HepG2 (cell line): Measurements from ENCODE around the gene C1orf216. TPM values are rescaled to one million over a fixed set of nuclear protein-coding genes. Genes with fewer than 3 reads are reported as not detected.

ENCODE experiments used
- ATAC-seq: fragments of 200-7000 bp; cut with Tn5 transposase; 3 replicates; pipeline ENCODE4 v1.9.1; 2020; ENCODE audit warnings: mild to moderate bottlenecking, moderate library complexity
- BruUV-seq: library from RNA; stranded (reverse); fragments of 400-500 nt; replicated peaks from 2 replicates; lab custom pipeline; 2021; lab: Mats Ljungman, UMichigan
- CTCF ChIA-PET: fragments of 300-600 bp; formaldehyde crosslinking; extraction: SDS; loops from one replicate; lab custom pipeline; 2021; ENCODE audit warnings: low total read pairs, inconsistent platforms, low intra/inter-chr PET ratio; lab: Yijun Ruan, JAX
- POLR2A ChIA-PET: fragments of 350-600 bp; sonication (Branson Sonifier 250); formaldehyde crosslinking; loops from one replicate; lab custom pipeline; 2020; ENCODE audit warnings: antibody characterized with exemption, inconsistent platforms; lab: Yijun Ruan, JAX
- DNase-seq: peaks from one replicate; pipeline ENCODE4 v3.0.0-alpha.2; 2015; ENCODE audit warnings: low spot score
- FAIRE-seq: peaks from 3 replicates; lab custom pipeline; 2011; peaks lifted over from hg19 to GRCh38; lab: Jason Lieb, UNC
- H2AFZ ChIP-seq: one replicate; pipeline ENCODE4 v1.6.1; 2011; ENCODE audit warnings: low read length, inconsistent platforms
- H3K27ac ChIP-seq: fragments of 300-600 bp; 3 replicates; pipeline ENCODE4 v1.8.0; 2011; ENCODE audit warnings: mixed run types, mild to moderate bottlenecking, mixed read lengths, low read length, inconsistent platforms; ENCODE audit not compliant: insufficient read depth; ENCODE audit errors: extremely low read length
- H3K27me3 ChIP-seq, 2 experiments: fragments of 200-600 bp in 1 of 2; 2 replicates in 1 of 2; 3 replicates in 1 of 2; pipeline versions ENCODE4 v1.6.0 to v1.8.0; 2011; ENCODE audit warnings: low read length in 2 of 2, mild to moderate bottlenecking in 2 of 2, moderate library complexity in 2 of 2, inconsistent platforms in 1 of 2; ENCODE audit not compliant: insufficient read depth in 2 of 2, control insufficient read depth in 1 of 2
- H3K36me3 ChIP-seq, 2 experiments: fragments of 200-600 bp in 1 of 2; replicated peaks in 1 of 2; 2 replicates in 1 of 2; 3 replicates in 1 of 2; pipeline versions ENCODE4 v1.5.1 to v1.8.0; 2011; ENCODE audit warnings: low read length in 2 of 2, inconsistent platforms in 1 of 2; ENCODE audit not compliant: insufficient read depth in 2 of 2, control insufficient read depth in 1 of 2
- H3K4me1 ChIP-seq: 2 replicates; pipeline ENCODE4 v1.5.1; 2012; ENCODE audit warnings: low read length, inconsistent platforms; ENCODE audit not compliant: insufficient read depth
- H3K4me2 ChIP-seq: 2 replicates; pipeline ENCODE4 v1.6.0; 2011; ENCODE audit warnings: low read depth, low read length, inconsistent platforms
- H3K4me3 ChIP-seq, 3 experiments: fragments of 200-600 bp in 1 of 3; sonication (generic), shearing (Covaris generic) in 1 of 3; replicated peaks in 1 of 3; 2 replicates each; pipeline ENCODE4 v1.5.1; 2011 to 2016; ENCODE audit warnings: low read length in 3 of 3, inconsistent platforms in 2 of 3, low read depth in 2 of 3, mild to moderate bottlenecking in 2 of 3, control low read depth in 1 of 3, mixed read lengths in 1 of 3; ENCODE audit not compliant: insufficient read depth in 1 of 3
- H3K79me2 ChIP-seq: one replicate; pipeline ENCODE4 v1.6.1; 2011; ENCODE audit warnings: low read length, inconsistent platforms; ENCODE audit not compliant: insufficient read depth
- H3K9ac ChIP-seq: 2 replicates; pipeline ENCODE4 v1.6.0; 2011; ENCODE audit warnings: mild to moderate bottlenecking, low read depth, low read length, inconsistent platforms; ENCODE audit not compliant: insufficient read depth
- H3K9me3 ChIP-seq: 2 replicates; pipeline ENCODE4 v1.5.1; 2012; ENCODE audit warnings: mild to moderate bottlenecking, low read length
- H4K20me1 ChIP-seq: 2 replicates; pipeline ENCODE4 v1.6.0; 2011; ENCODE audit warnings: inconsistent platforms, mild to moderate bottlenecking, low read length, moderate library complexity; ENCODE audit not compliant: insufficient read depth
- CBX2 ChIP-seq, 2 experiments: fragments of 200-600 bp in 1 of 2; sonication (generic); formaldehyde crosslinking in 1 of 2; IDR thresholded peaks; 2 replicates each; pipeline versions ENCODE4 v1.7.0 to v1.8.1; 2018 to 2022; ENCODE audit warnings: low read depth in 2 of 2, low read length in 1 of 2, mild to moderate bottlenecking in 1 of 2, missing genetic modification reagents in 1 of 2
- FOXA1 ChIP-seq, 2 experiments: fragments of 450-650 bp in 1 of 2; sonication (generic) in 1 of 2; formaldehyde crosslinking in 1 of 2; IDR thresholded peaks; 2 replicates each; pipeline versions ENCODE4 v1.4.0 to v1.6.1; 2016 to 2020; ENCODE audit warnings: missing genetic modification reagents in 1 of 2
- HMGA1 ChIP-seq: sonication (generic); formaldehyde crosslinking; conservative IDR thresholded peaks from 2 replicates; pipeline ENCODE4 v1.4.0; 2020; ENCODE audit warnings: missing genetic modification reagents
- MAF1 ChIP-seq: sonication (generic); formaldehyde crosslinking; IDR thresholded peaks from 2 replicates; pipeline ENCODE4 v1.5.0; 2020; ENCODE audit warnings: missing genetic modification reagents, borderline replicate concordance
- NCOR1 ChIP-seq: fragments of 200-600 bp; sonication (generic); IDR thresholded peaks from 2 replicates; pipeline ENCODE4 v1.7.0; 2017; ENCODE audit warnings: antibody characterized with exemption, low read length, borderline replicate concordance
- YEATS2 ChIP-seq: sonication (generic); formaldehyde crosslinking; IDR thresholded peaks from 2 replicates; pipeline ENCODE4 v1.4.0; 2020; ENCODE audit warnings: missing genetic modification reagents, borderline replicate concordance
- ZFP41 ChIP-seq: sonication (generic); formaldehyde crosslinking; IDR thresholded peaks from 2 replicates; pipeline ENCODE4 v1.4.0; 2020; ENCODE audit warnings: mild to moderate bottlenecking, missing genetic modification reagents, borderline replicate concordance
- ZMYM4 ChIP-seq: sonication (generic); formaldehyde crosslinking; IDR thresholded peaks from 2 replicates; pipeline ENCODE4 v1.8.1; 2023; ENCODE audit warnings: mild to moderate bottlenecking, missing genetic modification reagents
- ZNF24 ChIP-seq: fragments of 450-650 bp; IDR thresholded peaks from 2 replicates; pipeline ENCODE4 v1.6.1; 2017; ENCODE audit warnings: antibody characterized with exemption, mild to moderate bottlenecking
- ZNF614 ChIP-seq: IDR thresholded peaks from 2 replicates; pipeline ENCODE4 v1.6.1; 2018; ENCODE audit warnings: missing biosample characterization, missing genetic modification reagents, inconsistent platforms, borderline replicate concordance
- ZNF703 ChIP-seq: sonication (generic); formaldehyde crosslinking; IDR thresholded peaks from 2 replicates; pipeline ENCODE4 v1.5.1; 2020; ENCODE audit warnings: missing genetic modification reagents, mild to moderate bottlenecking, moderate library complexity, borderline replicate concordance
- WGBS: methylation state at CpG from one replicate; pipeline ENCODE4 v1.1.6; 2017; ENCODE audit warnings: low lambda C conversion rate; 5-methylcytosine and 5-hydroxymethylcytosine counted together
- in situ Hi-C: cut with HindIII; loops from 2 replicates; pipeline ENCODE4 v1.10.0; 2017; ENCODE audit warnings: low pct_unique_long_range_greater_than_20kb; ENCODE audit not compliant: extremely low pct_ligation_motif_present
- intact Hi-C: fragments of 100-400 bp; cut with micrococcal nuclease; formaldehyde crosslinking; loops from one replicate; pipeline ENCODE4 v1.10.0; 2022; ENCODE audit not compliant: unreplicated experiment
- polyA plus RNA-seq, 8 experiments: library from polyadenylated mRNA; depleted of rRNA in 3 of 8; stranded (reverse) in 7 of 8; unstranded in 1 of 8; fragments of >200 nt; fragmentation: Illumina TruSeq in 4 of 8; extraction: Trizol in 4 of 8; gene quantifications; 2 replicates each; pipeline versions ENCODE4 v1.2.1 to v1.2.3, GENCODE V29; 2011 to 2016; ENCODE audit warnings: low read depth in 4 of 8, missing spikeins in 1 of 8, mixed read lengths in 1 of 8; ENCODE audit not compliant: insufficient read depth in 1 of 8
- total RNA-seq, 5 experiments: library from RNA; depleted of rRNA; stranded (reverse); fragments of >200 nt; fragmentation: Illumina TruSeq; extraction: Trizol; gene quantifications; 2 replicates each; pipeline ENCODE4 v1.2.3, GENCODE V29; 2016; ENCODE audit warnings: low read depth in 1 of 5
- TF ChIP-seq, protein P1 (sequence below): sonication (generic); formaldehyde crosslinking; conservative IDR thresholded peaks from 2 replicates; pipeline ENCODE4 v1.8.0; 2022; ENCODE audit warnings: mild to moderate bottlenecking, moderate library complexity, missing genetic modification reagents
- TF ChIP-seq, protein P2 (sequence below): sonication (generic); formaldehyde crosslinking; IDR thresholded peaks from 2 replicates; pipeline ENCODE4 v1.9.0; 2021; ENCODE audit warnings: missing genetic modification reagents, borderline replicate concordance

The C1orf216 gene
- total and polyA plus RNA-seq, 2 of the 13 experiments (the other 11 are each of a cell fraction or from before 2014, with no cell fraction given), result 0.48 to 1.1 TPM

DNA sequence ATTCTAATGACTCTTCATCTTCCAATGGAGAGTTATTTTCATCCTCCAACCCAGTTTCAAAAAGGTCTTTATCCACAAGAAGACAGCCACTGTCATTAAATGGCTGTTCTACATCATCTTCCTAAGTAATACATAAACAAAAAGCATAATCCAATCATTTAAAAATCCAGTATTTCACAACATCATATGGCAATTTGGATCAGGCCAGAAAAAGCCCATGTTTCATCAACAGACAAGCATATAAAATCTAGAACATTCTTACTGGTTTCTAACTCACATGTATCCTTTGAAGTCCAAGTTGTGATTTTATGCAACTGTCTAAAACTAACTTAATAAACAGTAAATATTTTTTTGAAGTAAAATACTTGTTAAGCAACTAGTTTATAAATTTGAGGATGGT is 44.5 kb upstream of the C1orf216 start (continued):
- TF ChIP-seq, protein P1, sequence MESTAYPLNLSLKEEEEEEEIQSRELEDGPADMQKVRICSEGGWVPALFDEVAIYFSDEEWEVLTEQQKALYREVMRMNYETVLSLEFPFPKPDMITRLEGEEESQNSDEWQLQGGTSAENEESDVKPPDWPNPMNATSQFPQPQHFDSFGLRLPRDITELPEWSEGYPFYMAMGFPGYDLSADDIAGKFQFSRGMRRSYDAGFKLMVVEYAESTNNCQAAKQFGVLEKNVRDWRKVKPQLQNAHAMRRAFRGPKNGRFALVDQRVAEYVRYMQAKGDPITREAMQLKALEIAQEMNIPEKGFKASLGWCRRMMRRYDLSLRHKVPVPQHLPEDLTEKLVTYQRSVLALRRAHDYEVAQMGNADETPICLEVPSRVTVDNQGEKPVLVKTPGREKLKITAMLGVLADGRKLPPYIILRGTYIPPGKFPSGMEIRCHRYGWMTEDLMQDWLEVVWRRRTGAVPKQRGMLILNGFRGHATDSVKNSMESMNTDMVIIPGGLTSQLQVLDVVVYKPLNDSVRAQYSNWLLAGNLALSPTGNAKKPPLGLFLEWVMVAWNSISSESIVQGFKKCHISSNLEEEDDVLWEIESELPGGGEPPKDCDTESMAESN, result no peak
- TF ChIP-seq MAF1 (CRISPR knock-in tag), result no peak
- TF ChIP-seq, all 625 proteins: peak for 0

- ATAC-seq (no peak), DNase-seq (no peak), FAIRE-seq (no peak)
- H2AFZ ChIP-seq, result no peak overlapping the region
- no peaks in the 10 kb centered on the region for H3K4me1 ChIP-seq
- CTCF ChIA-PET, result no interaction called here
- in situ Hi-C loops (no loop called here), intact Hi-C loops (no loop called here)
- no peaks in the 10 kb centered on the region for H4K20me1 ChIP-seq
- no TSS peak for BruUV-seq
- WGBS, result 86% methylated on average over 2 of the region's 2 CpGs
- peaks cover 3 to 34% of the 10 kb centered on the region in 2 experiments; a peak in 4 of 5 replicates for H3K36me3 ChIP-seq
- no peak overlapping the region for H3K4me3 ChIP-seq
- H3K27ac ChIP-seq, result no peak overlapping the region
- TF ChIP-seq ZMYM4 (CRISPR knock-in tag) (no peak), HMGA1 (CRISPR knock-in tag) (no peak), YEATS2 (CRISPR knock-in tag) (no peak), CBX2 (IDR thresholded peaks at IDR 0.05; ENCODE audit: low read depth, low read length) (no peak), CBX2 (CRISPR knock-in tag; IDR thresholded peaks at IDR 0.05; ENCODE audit: low read depth) (no peak), ZNF614 (no peak), NCOR1 (no peak), FOXA1 (IDR thresholded peaks at IDR 0.05) (no peak), FOXA1 (CRISPR knock-in tag; IDR thresholded peaks at IDR 0.05) (no peak), ZFP41 (CRISPR knock-in tag) (no peak), ZNF703 (no peak), ZNF24 (no peak)
- TF ChIP-seq, protein P2, sequence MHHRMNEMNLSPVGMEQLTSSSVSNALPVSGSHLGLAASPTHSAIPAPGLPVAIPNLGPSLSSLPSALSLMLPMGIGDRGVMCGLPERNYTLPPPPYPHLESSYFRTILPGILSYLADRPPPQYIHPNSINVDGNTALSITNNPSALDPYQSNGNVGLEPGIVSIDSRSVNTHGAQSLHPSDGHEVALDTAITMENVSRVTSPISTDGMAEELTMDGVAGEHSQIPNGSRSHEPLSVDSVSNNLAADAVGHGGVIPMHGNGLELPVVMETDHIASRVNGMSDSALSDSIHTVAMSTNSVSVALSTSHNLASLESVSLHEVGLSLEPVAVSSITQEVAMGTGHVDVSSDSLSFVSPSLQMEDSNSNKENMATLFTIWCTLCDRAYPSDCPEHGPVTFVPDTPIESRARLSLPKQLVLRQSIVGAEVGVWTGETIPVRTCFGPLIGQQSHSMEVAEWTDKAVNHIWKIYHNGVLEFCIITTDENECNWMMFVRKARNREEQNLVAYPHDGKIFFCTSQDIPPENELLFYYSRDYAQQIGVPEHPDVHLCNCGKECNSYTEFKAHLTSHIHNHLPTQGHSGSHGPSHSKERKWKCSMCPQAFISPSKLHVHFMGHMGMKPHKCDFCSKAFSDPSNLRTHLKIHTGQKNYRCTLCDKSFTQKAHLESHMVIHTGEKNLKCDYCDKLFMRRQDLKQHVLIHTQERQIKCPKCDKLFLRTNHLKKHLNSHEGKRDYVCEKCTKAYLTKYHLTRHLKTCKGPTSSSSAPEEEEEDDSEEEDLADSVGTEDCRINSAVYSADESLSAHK (CRISPR knock-in tag), result no peak
- TF ChIP-seq, all 625 proteins: peak for 0
- Histone ChIP-seq H3K9ac (no peak overlapping the region), H3K4me2 (no peak overlapping the region), H3K79me2 (peaks cover 5% of the 10 kb centered on the region), H3K27me3 (no peaks in the 10 kb centered on the region), H3K9me3 (no peaks in the 10 kb centered on the region)
- POLR2A ChIA-PET, result no interaction called here
Measured at GRCh38 chr1:35762141-35762540, 43.5 kb upstream of the C1orf216 start.
